ENCODE results near the gene HIVEP1.

Gene HIVEP1

DNA sequence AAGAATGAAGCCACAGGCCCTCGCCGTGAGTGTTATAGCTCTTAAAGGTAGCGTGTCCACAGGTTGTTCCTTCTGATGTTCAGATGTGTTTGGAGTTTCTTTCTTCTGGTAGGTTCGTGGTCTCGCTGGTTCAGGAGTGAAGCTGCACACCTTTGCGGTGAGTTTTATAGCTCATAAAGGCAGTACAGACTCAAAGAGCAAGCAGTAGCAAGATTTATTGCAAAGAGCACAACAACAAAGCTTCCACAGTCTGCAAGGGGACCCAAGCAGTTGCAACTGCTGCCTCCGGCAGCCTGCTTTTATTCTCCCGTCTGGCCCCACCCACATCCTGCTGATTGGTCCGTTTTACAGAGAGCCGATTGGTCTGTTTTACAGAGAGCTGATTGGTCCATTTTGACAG is 5.2 kb downstream of the HIVEP1 start:
- Histone ChIP-seq H3K9ac (ENCODE audit: low read length) (no peak overlapping the region), H3K9me3 (ENCODE audit: insufficient read depth, low read length) (no peaks in the 10 kb centered on the region), H3K4me3 (ENCODE audit: low read length) (no peak overlapping the region), H3K27me3 (ENCODE audit: low read depth, low read length) (no peaks in the 10 kb centered on the region), H3K4me1 (ENCODE audit: low read length) (peaks cover 9% of the 10 kb centered on the region), H3K36me3 (replicated peaks; ENCODE audit: low read depth, low read length) (peaks cover 33% of the 10 kb centered on the region), H3K79me2 (ENCODE audit: low read length) (peaks cover 36% of the 10 kb centered on the region), H3K27ac (ENCODE audit: low read length) (no peak overlapping the region), H4K20me1 (ENCODE audit: insufficient read depth, low read length) (peaks cover 9% of the 10 kb centered on the region; the same call in 1 of the 2 replicates), H3K4me2 (ENCODE audit: low read length) (no peak overlapping the region), H2AFZ (ENCODE audit: low read depth, low read length) (no peak overlapping the region)
- TF ChIP-seq EZH2phosphoT487 (IDR thresholded peaks at IDR 0.05; ENCODE audit: low read depth) = no peak
- TF ChIP-seq, protein P1, sequence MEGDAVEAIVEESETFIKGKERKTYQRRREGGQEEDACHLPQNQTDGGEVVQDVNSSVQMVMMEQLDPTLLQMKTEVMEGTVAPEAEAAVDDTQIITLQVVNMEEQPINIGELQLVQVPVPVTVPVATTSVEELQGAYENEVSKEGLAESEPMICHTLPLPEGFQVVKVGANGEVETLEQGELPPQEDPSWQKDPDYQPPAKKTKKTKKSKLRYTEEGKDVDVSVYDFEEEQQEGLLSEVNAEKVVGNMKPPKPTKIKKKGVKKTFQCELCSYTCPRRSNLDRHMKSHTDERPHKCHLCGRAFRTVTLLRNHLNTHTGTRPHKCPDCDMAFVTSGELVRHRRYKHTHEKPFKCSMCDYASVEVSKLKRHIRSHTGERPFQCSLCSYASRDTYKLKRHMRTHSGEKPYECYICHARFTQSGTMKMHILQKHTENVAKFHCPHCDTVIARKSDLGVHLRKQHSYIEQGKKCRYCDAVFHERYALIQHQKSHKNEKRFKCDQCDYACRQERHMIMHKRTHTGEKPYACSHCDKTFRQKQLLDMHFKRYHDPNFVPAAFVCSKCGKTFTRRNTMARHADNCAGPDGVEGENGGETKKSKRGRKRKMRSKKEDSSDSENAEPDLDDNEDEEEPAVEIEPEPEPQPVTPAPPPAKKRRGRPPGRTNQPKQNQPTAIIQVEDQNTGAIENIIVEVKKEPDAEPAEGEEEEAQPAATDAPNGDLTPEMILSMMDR (IDR thresholded peaks at IDR 0.05; ENCODE audit: low read depth, low read length) = no peak

DNA sequence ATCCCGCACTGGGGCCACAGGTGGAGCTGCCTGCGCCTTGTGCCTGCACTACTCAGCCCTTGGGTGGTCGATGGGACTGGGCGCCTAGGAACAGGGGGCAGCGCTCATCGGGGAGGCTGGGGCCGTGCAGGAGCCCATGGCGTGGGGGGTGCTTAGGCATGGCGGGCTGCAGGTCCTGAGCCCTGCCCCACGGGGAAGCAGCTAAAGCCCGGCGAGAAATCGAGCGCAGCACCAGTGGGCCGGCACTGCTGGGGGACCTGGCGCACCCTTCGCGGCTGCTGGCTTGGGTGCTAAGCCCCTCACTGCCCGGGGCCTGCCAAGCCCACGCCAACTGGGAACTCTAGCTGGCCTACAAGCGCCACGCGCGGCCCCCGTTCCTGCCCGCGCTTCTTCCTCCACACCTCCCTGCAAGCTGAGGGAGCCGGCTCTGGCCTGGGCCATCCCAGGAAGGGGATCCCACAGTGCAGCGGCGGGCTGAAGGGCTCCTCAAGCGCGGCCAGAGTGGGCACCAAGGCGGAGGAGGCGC is 5.8 kb downstream of the HIVEP1 start:
- Histone ChIP-seq H3K27ac (ENCODE audit: low read length) (no peak overlapping the region), H3K27me3 (ENCODE audit: low read depth, low read length) (no peaks in the 10 kb centered on the region), H3K4me2 (ENCODE audit: low read length) (no peak overlapping the region), H3K4me1 (ENCODE audit: low read length) (peaks cover 9% of the 10 kb centered on the region), H3K36me3 (replicated peaks; ENCODE audit: low read depth, low read length) (peaks cover 38% of the 10 kb centered on the region), H3K9me3 (ENCODE audit: insufficient read depth, low read length) (no peaks in the 10 kb centered on the region), H3K9ac (ENCODE audit: low read length) (no peak overlapping the region), H3K79me2 (ENCODE audit: low read length) (peaks cover 38% of the 10 kb centered on the region), H4K20me1 (ENCODE audit: insufficient read depth, low read length) (peaks cover 14% of the 10 kb centered on the region; the same call in 1 of the 2 replicates), H2AFZ (ENCODE audit: low read depth, low read length) (no peak overlapping the region), H3K4me3 (ENCODE audit: low read length) (no peak overlapping the region)
- TF ChIP-seq EZH2phosphoT487 (IDR thresholded peaks at IDR 0.05; ENCODE audit: low read depth) = no peak
- TF ChIP-seq, protein P1 (IDR thresholded peaks at IDR 0.05; ENCODE audit: low read depth, low read length) = no peak

DNA sequence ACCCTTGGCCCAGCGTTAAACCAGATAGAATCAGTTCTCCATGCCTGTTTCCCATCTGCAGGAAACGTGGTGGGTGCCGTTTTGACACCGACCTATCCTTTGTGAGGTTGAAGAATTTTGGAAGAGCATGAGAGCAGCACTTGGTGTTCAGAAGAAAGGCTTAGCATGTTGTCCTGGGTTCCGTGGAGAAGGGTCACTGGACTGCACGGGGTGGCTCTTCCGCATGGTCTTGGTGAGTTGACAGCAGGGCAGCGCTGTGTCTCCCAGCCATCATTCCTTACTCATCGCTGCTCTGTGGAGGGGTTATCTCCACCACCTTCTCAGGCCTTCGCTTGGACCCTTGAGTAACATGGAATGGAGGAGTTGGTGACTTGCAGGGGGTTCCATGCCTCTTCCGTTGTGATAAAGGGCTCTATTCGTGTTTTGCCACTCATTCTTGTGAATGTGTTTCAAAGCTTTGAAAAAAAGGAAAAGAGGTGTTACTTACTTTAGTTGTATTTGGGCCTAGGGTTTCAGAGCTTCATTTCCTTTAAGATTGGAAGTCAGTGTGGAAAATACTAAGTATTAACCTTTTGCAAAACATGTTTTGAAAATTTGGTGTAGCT is 8.2 kb downstream of the HIVEP1 start:
- Histone ChIP-seq H3K36me3 (replicated peaks; ENCODE audit: low read depth, low read length) (peaks cover 30% of the 10 kb centered on the region), H3K79me2 (ENCODE audit: low read length) (peaks cover 27% of the 10 kb centered on the region)
- TF ChIP-seq, protein P1 (IDR thresholded peaks at IDR 0.05; ENCODE audit: low read depth, low read length) = no peak
- TF ChIP-seq EZH2phosphoT487 (IDR thresholded peaks at IDR 0.05; ENCODE audit: low read depth) = no peak

DNA sequence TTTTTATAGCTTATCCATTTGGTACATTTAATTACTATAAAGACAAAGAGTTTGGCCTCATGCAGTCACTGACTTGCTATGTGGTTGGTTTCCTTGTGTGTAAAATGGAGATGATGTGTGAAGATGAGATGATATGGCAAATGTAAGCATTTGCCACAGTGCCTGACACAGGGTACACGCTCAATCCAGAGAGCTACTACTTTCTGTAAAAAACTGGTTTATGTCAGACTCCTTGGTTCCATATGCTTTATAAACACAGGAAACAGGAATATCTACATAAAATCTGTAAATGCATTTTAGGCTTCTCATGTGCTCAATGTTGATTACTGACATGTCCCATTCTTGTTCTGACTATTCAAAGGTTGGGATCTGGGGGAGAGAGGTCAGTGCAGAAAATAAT is 10.4 kb downstream of the HIVEP1 start:
- H3K27ac ChIP-seq (ENCODE audit: low read length) = no peak overlapping the region
- H3K79me2 ChIP-seq (ENCODE audit: low read length) = peaks cover 33% of the 10 kb centered on the region
- H2AFZ ChIP-seq (ENCODE audit: low read depth, low read length) = no peak overlapping the region
- peaks cover 4% of the 10 kb centered on the region; the same call in 1 of the 2 replicates for H3K4me1 ChIP-seq (ENCODE audit: low read length)
- H3K27me3 ChIP-seq (ENCODE audit: low read depth, low read length) = no peaks in the 10 kb centered on the region
- H3K4me3 ChIP-seq (ENCODE audit: low read length) = no peak overlapping the region
- no peaks in the 10 kb centered on the region for H3K9me3 ChIP-seq (ENCODE audit: insufficient read depth, low read length)
- H3K36me3 ChIP-seq (replicated peaks; ENCODE audit: low read depth, low read length) = peaks cover 27% of the 10 kb centered on the region
- no peak for TF ChIP-seq EZH2phosphoT487 (IDR thresholded peaks at IDR 0.05; ENCODE audit: low read depth)
- TF ChIP-seq, protein P1 (IDR thresholded peaks at IDR 0.05; ENCODE audit: low read depth, low read length) = no peak
- H4K20me1 ChIP-seq (ENCODE audit: insufficient read depth, low read length) = peaks cover 8% of the 10 kb centered on the region; the same call in 1 of the 2 replicates
- no peak overlapping the region for H3K4me2 ChIP-seq (ENCODE audit: low read length)
- H3K9ac ChIP-seq (ENCODE audit: low read length) = no peak overlapping the region

More for the DNA sequence above, 8.2 kb downstream of the HIVEP1 start:
- no peaks in the 10 kb centered on the region for H3K27me3 ChIP-seq (ENCODE audit: low read depth, low read length)
- no peak overlapping the region for H3K9ac ChIP-seq (ENCODE audit: low read length)
- H2AFZ ChIP-seq (ENCODE audit: low read depth, low read length) = no peak overlapping the region
- peaks cover 8% of the 10 kb centered on the region; the same call in 1 of the 2 replicates for H4K20me1 ChIP-seq (ENCODE audit: insufficient read depth, low read length)
- no peak overlapping the region for H3K4me3 ChIP-seq (ENCODE audit: low read length)
- H3K4me2 ChIP-seq (ENCODE audit: low read length) = no peak overlapping the region
- H3K4me1 ChIP-seq (ENCODE audit: low read length) = no peaks in the 10 kb centered on the region
- no peak overlapping the region for H3K27ac ChIP-seq (ENCODE audit: low read length)
- H3K9me3 ChIP-seq (ENCODE audit: insufficient read depth, low read length) = no peaks in the 10 kb centered on the region
